ENCODE measurements around the gene SGK1.

DNA sequence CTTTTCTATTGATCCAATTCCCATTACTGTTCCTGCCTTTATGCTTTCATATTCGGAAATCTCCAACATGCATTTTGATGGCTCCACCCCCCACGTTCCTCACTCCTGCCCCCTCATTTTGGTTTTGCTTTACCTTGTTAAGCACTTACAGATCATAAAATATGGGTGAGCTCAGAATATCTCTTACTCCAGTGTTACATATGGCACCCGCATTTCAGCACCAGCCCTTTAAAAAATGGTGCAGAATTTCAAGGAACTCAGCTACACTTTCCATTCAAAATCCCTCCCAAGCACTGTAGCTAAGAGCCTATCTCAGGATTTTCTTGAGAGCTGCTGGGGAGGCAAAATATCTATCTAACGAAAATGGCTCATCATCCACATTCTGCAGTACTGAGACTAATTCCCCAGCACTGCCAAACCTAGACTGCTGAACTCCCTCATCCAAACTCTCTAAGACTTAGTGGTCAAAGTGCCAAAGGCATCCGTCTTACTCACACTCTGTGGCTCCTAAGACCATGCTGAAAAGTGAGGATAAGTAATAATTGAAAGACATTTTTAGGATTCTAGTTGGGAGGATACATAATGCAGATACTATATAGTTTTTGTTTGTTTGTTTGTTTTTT, 7.8 kb downstream of the SGK1 start:
- TF ChIP-seq, protein P1, sequence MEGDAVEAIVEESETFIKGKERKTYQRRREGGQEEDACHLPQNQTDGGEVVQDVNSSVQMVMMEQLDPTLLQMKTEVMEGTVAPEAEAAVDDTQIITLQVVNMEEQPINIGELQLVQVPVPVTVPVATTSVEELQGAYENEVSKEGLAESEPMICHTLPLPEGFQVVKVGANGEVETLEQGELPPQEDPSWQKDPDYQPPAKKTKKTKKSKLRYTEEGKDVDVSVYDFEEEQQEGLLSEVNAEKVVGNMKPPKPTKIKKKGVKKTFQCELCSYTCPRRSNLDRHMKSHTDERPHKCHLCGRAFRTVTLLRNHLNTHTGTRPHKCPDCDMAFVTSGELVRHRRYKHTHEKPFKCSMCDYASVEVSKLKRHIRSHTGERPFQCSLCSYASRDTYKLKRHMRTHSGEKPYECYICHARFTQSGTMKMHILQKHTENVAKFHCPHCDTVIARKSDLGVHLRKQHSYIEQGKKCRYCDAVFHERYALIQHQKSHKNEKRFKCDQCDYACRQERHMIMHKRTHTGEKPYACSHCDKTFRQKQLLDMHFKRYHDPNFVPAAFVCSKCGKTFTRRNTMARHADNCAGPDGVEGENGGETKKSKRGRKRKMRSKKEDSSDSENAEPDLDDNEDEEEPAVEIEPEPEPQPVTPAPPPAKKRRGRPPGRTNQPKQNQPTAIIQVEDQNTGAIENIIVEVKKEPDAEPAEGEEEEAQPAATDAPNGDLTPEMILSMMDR (IDR thresholded peaks at IDR 0.05; ENCODE audit: low read depth, low read length) = no peak
- TF ChIP-seq EZH2phosphoT487 (IDR thresholded peaks at IDR 0.05; ENCODE audit: low read depth) = no peak
